ENCODE data around the gene DBN1.

DNA sequence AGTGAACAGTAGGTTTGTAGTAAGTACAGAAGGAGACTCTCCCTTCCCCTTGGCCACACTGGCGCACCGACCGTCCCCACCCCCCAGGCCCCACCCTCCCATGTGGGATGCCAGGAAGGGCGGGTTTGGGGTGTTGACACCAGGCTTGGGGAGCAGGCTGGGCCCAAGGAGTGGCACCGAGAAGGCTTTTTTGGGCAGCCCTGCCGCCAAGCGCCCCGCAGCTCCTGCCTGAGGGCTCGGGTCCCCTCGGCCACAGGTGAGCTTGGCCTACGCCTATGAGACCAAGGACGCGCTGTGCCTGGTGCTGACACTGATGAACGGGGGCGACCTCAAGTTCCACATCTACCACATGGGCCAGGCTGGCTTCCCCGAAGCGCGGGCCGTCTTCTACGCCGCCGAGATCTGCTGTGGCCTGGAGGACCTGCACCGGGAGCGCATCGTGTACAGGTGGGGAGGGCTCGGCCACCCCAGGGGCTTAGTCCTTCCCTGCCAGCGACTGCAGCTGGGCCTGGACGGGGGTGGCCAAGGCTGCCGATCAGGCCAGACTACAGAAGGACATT, 39.7 kb downstream of the DBN1 start:
- TF ChIP-seq EP300 (IDR thresholded peaks at IDR 0.05): no peak
- TF ChIP-seq, protein P1, sequence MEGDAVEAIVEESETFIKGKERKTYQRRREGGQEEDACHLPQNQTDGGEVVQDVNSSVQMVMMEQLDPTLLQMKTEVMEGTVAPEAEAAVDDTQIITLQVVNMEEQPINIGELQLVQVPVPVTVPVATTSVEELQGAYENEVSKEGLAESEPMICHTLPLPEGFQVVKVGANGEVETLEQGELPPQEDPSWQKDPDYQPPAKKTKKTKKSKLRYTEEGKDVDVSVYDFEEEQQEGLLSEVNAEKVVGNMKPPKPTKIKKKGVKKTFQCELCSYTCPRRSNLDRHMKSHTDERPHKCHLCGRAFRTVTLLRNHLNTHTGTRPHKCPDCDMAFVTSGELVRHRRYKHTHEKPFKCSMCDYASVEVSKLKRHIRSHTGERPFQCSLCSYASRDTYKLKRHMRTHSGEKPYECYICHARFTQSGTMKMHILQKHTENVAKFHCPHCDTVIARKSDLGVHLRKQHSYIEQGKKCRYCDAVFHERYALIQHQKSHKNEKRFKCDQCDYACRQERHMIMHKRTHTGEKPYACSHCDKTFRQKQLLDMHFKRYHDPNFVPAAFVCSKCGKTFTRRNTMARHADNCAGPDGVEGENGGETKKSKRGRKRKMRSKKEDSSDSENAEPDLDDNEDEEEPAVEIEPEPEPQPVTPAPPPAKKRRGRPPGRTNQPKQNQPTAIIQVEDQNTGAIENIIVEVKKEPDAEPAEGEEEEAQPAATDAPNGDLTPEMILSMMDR (IDR thresholded peaks at IDR 0.05): no peak
- TF ChIP-seq POLR2A (IDR thresholded peaks at IDR 0.05; ENCODE audit: low read length): no peak
- no peak for TF ChIP-seq KDM5A (IDR thresholded peaks at IDR 0.05)
- TF ChIP-seq, protein P2, sequence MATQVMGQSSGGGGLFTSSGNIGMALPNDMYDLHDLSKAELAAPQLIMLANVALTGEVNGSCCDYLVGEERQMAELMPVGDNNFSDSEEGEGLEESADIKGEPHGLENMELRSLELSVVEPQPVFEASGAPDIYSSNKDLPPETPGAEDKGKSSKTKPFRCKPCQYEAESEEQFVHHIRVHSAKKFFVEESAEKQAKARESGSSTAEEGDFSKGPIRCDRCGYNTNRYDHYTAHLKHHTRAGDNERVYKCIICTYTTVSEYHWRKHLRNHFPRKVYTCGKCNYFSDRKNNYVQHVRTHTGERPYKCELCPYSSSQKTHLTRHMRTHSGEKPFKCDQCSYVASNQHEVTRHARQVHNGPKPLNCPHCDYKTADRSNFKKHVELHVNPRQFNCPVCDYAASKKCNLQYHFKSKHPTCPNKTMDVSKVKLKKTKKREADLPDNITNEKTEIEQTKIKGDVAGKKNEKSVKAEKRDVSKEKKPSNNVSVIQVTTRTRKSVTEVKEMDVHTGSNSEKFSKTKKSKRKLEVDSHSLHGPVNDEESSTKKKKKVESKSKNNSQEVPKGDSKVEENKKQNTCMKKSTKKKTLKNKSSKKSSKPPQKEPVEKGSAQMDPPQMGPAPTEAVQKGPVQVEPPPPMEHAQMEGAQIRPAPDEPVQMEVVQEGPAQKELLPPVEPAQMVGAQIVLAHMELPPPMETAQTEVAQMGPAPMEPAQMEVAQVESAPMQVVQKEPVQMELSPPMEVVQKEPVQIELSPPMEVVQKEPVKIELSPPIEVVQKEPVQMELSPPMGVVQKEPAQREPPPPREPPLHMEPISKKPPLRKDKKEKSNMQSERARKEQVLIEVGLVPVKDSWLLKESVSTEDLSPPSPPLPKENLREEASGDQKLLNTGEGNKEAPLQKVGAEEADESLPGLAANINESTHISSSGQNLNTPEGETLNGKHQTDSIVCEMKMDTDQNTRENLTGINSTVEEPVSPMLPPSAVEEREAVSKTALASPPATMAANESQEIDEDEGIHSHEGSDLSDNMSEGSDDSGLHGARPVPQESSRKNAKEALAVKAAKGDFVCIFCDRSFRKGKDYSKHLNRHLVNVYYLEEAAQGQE (IDR thresholded peaks at IDR 0.05): no peak
- TF ChIP-seq NPAS2 (CRISPR knock-in tag; IDR thresholded peaks at IDR 0.05; ENCODE audit: borderline replicate concordance): no peak

Data from A549 (cell line).